Transverse colon (tissue), 4 donors: Measurements from ENCODE around the gene CDC25B. TPM values are rescaled to one million over a fixed set of nuclear protein-coding genes. Genes with fewer than 3 reads are reported as not detected.

Experiments
- DNase-seq: peaks from one replicate; pipeline ENCODE4 v3.0.0-alpha.2; 2019
- H3K27ac ChIP-seq, 4 donors: fragments of 200-600 bp; sonication (generic); 2 replicates each; pipeline ENCODE4 v1.5.1; 2016 to 2018; ENCODE audit warnings: inconsistent platforms in 4 of 4
- H3K27me3 ChIP-seq: fragments of 200-600 bp; sonication (generic); 2 replicates; pipeline ENCODE4 v1.5.1; 2017; ENCODE audit warnings: inconsistent platforms
- H3K36me3 ChIP-seq, 4 donors: fragments of 200-600 bp; sonication (generic); 2 replicates each; pipeline ENCODE4 v1.5.1; 2017 to 2019; ENCODE audit warnings: inconsistent platforms in 4 of 4
- H3K4me1 ChIP-seq, 4 donors: fragments of 200-600 bp; sonication (generic); 2 replicates each; pipeline ENCODE4 v1.5.1; 2017 to 2020; ENCODE audit warnings: inconsistent platforms in 4 of 4
- H3K4me3 ChIP-seq, 4 donors: fragments of 200-600 bp; sonication (generic); 1 replicate in 1 of 4; 2 replicates in 3 of 4; pipeline versions ENCODE4 v1.5.1 to v1.6.1; 2017 to 2019; ENCODE audit warnings: inconsistent platforms in 4 of 4
- H3K9me3 ChIP-seq, 2 donors: fragments of 200-600 bp; sonication (generic); 2 replicates each; pipeline ENCODE4 v1.5.1; 2017 to 2019; ENCODE audit warnings: inconsistent platforms in 2 of 2
- EP300 ChIP-seq: sonication (generic); formaldehyde crosslinking; IDR thresholded peaks from one replicate; pipeline ENCODE4 v1.6.1; 2017; ENCODE audit warnings: antibody characterized with exemption, low read depth
- POLR2A ChIP-seq: fragments of 450-650 bp; IDR thresholded peaks from one replicate; pipeline ENCODE4 v1.6.1; 2016; ENCODE audit warnings: antibody characterized with exemption, mild to moderate bottlenecking, moderate library complexity
- POLR2AphosphoS5 ChIP-seq, 3 donors: sonication (generic); formaldehyde crosslinking; IDR thresholded peaks; one replicate each; pipeline ENCODE4 v1.6.1; 2016; ENCODE audit warnings: antibody characterized with exemption in 3 of 3
- WGBS, 2 donors: methylation state at CpG; one replicate each; pipeline ENCODE4 v1.1.5; 2018; ENCODE audit warnings: low coverage in 1 of 2; 5-methylcytosine and 5-hydroxymethylcytosine counted together
- in situ Hi-C, 4 donors: fragments of 200-750 bp; cut with MboI; loops; one replicate each; pipeline versions ENCODE4 v1.15.0 to v1.15.1; 2017; ENCODE audit warnings: low sequenced_read_pairs in 3 of 4, low pct_ligation_motif_present in 1 of 4, low pct_unique_long_range_greater_than_20kb in 1 of 4
- intact Hi-C: fragments of 100-400 bp; cut with DNase I; formaldehyde crosslinking; loops from one replicate; pipeline ENCODE4 v1.15.1; 2023; ENCODE audit warnings: low total_unique reads
- total RNA-seq, 4 donors: library from RNA; depleted of rRNA; stranded (reverse); fragments of >200 nt; gene quantifications; one replicate each; pipeline ENCODE4 v1.1.0, GENCODE V29; 2016
- TF ChIP-seq, protein P1 (sequence below), 5 experiments: fragments of 200-600 bp in 3 of 5; fragments of 450-650 bp in 2 of 5; sonication (generic) in 3 of 5; IDR thresholded peaks; 1 replicate in 2 of 5; 2 replicates in 3 of 5; pipeline ENCODE4 v1.5.1; 2016 to 2017; ENCODE audit warnings: antibody characterized with exemption in 5 of 5, inconsistent platforms in 3 of 5, mild to moderate bottlenecking in 2 of 5, moderate library complexity in 1 of 5

Gene CDC25B
- total RNA-seq, 4 donors from 2014 or later, result 14.1 to 89.4 (median 39.5) TPM

GRCh38 chr20:3819411-3820047 is 23.4 kb downstream of the CDC25B start:
- H3K36me3 ChIP-seq, result peaks cover 0 to 12% (median 3%) of the 10 kb centered on the region in 4 donors
- H3K9me3 ChIP-seq, result no peaks in the 10 kb centered on the region
- H3K27me3 ChIP-seq, result no peaks in the 10 kb centered on the region
- H3K27ac ChIP-seq, result peak overlapping the region; percentile 95 to 97 (median 96)
- H3K4me1 ChIP-seq, result peaks cover 16 to 24% (median 20%) of the 10 kb centered on the region in 4 donors
- WGBS, 2 donors, result 61 to 69% methylated on average over 9 to 19 of the region's 20 CpGs
- intact Hi-C loops, result loop anchor here (2.0 kb wide), 1 partner anchor 33 kb away; the partner anchor contains the start of gene CENPB
- peak overlapping the region in 3 of 4 donors; percentile 51 to 73 (median 70) for H3K4me3 ChIP-seq
- TF ChIP-seq, protein P1, sequence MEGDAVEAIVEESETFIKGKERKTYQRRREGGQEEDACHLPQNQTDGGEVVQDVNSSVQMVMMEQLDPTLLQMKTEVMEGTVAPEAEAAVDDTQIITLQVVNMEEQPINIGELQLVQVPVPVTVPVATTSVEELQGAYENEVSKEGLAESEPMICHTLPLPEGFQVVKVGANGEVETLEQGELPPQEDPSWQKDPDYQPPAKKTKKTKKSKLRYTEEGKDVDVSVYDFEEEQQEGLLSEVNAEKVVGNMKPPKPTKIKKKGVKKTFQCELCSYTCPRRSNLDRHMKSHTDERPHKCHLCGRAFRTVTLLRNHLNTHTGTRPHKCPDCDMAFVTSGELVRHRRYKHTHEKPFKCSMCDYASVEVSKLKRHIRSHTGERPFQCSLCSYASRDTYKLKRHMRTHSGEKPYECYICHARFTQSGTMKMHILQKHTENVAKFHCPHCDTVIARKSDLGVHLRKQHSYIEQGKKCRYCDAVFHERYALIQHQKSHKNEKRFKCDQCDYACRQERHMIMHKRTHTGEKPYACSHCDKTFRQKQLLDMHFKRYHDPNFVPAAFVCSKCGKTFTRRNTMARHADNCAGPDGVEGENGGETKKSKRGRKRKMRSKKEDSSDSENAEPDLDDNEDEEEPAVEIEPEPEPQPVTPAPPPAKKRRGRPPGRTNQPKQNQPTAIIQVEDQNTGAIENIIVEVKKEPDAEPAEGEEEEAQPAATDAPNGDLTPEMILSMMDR (IDR thresholded peaks at IDR 0.05), result no peak
- TF ChIP-seq POLR2AphosphoS5 (IDR thresholded peaks at IDR 0.05), result no peak
- no peak for TF ChIP-seq POLR2A
- TF ChIP-seq EP300, result no peak
- no peak for DNase-seq
- in situ Hi-C loops, result no loop called here

- in situ Hi-C loops, result no loop called here
- Histone ChIP-seq H3K9me3 (no peaks in the 10 kb centered on the region), H3K27ac (peak within 1 kb of the TSS; percentile 95 to 97 (median 96)), H3K27me3 (no peaks in the 10 kb centered on the region), H3K36me3 (peaks cover 0 to 12% (median 3%) of the 10 kb centered on the region in 4 donors), H3K4me1 (peaks cover 16 to 24% (median 20%) of the 10 kb centered on the region in 4 donors), H3K4me3 (peak within 1 kb of the TSS; percentile 43 to 73 (median 60))
- TF ChIP-seq EP300 (no peak), POLR2A (peak; percentile 59), POLR2AphosphoS5 (IDR thresholded peaks at IDR 0.05) (peak; percentile 81 to 83 (median 82))
- TF ChIP-seq, protein P1 (IDR thresholded peaks at IDR 0.05), result peak; percentile 96 to 100 (median 99)
- intact Hi-C loops, result no loop called here
- 0% methylated on average over 47 of the region's 96 CpGs; no CpG with 5 or more reads in 1 of the 2 donors for WGBS, 2 donors
- DNase-seq, result peak; percentile 98
Observed at GRCh38 chr20:3820048-3820900, 24.2 kb downstream of the CDC25B start, which contains the start of gene AP5S1. Gene AP5S1 (plus strand): TSS chr20:3820547. CDS start chr20:3822118, 1,571 bp downstream.

- Histone ChIP-seq H3K4me3 (peak overlapping the region; percentile 43 to 73 (median 60)), H3K27ac (peak overlapping the region; percentile 95 to 97 (median 96)), H3K4me1 (peaks cover 16 to 24% (median 20%) of the 10 kb centered on the region in 4 donors), H3K9me3 (no peaks in the 10 kb centered on the region), H3K27me3 (no peaks in the 10 kb centered on the region), H3K36me3 (peaks cover 0 to 12% (median 3%) of the 10 kb centered on the region in 4 donors)
- in situ Hi-C loops (no loop called here), intact Hi-C loops (no loop called here)
- TF ChIP-seq POLR2AphosphoS5 (IDR thresholded peaks at IDR 0.05) (no peak), EP300 (no peak), POLR2A (no peak)
- TF ChIP-seq, protein P1 (IDR thresholded peaks at IDR 0.05), result no peak
- no peak for DNase-seq
- 38 to 49% methylated on average over 19 to 20 of the region's 20 CpGs for WGBS, 2 donors
Observed at GRCh38 chr20:3820901-3821727, 25.0 kb downstream of the CDC25B start.
